Neural progenitor cell (in vitro differentiated cells): ENCODE data around the gene MYOG. TPM values are rescaled to one million over a fixed set of nuclear protein-coding genes. Genes with fewer than 3 reads are reported as not detected.

ENCODE experiments used
- DNase-seq: peaks from one replicate; pipeline ENCODE4 v3.0.0-alpha.2; 2016; ENCODE audit warnings: low spot score
- H2AFZ ChIP-seq: fragments of 200-600 bp; sonication (generic); replicated peaks from 2 replicates; pipeline ENCODE4 v1.6.1; 2016; ENCODE audit warnings: antibody characterized with exemption
- H3F3A ChIP-seq: fragments of 200-600 bp; sonication (generic); 2 replicates; pipeline ENCODE4 v1.6.1; 2016; ENCODE audit warnings: antibody characterized with exemption, low read depth
- H3K27ac ChIP-seq: fragments of 200-600 bp; sonication (generic); 2 replicates; pipeline ENCODE4 v1.5.1; 2016; ENCODE audit warnings: mild to moderate bottlenecking
- H3K27me3 ChIP-seq: fragments of 200-600 bp; sonication (generic); 2 replicates; pipeline ENCODE4 v1.6.1; 2016; ENCODE audit warnings: mild to moderate bottlenecking, moderate library complexity
- H3K36me3 ChIP-seq: fragments of 200-600 bp; sonication (generic); 2 replicates; pipeline ENCODE4 v1.5.1; 2016
- H3K4me1 ChIP-seq: fragments of 200-600 bp; sonication (generic); 2 replicates; pipeline ENCODE4 v1.6.1; 2016; ENCODE audit warnings: mixed run types
- H3K4me2 ChIP-seq: fragments of 200-600 bp; sonication (generic); 2 replicates; pipeline ENCODE4 v1.6.1; 2016
- H3K4me3 ChIP-seq: fragments of 200-600 bp; sonication (generic); 2 replicates; pipeline ENCODE4 v1.5.1; 2016
- H3K79me2 ChIP-seq: fragments of 200-600 bp; sonication (generic); 2 replicates; pipeline ENCODE4 v1.6.1; 2016; ENCODE audit warnings: low read depth
- H3K9ac ChIP-seq: fragments of 200-600 bp; sonication (generic); 2 replicates; pipeline ENCODE4 v1.6.1; 2016
- H3K9me3 ChIP-seq: fragments of 200-600 bp; sonication (generic); 2 replicates; pipeline ENCODE4 v1.5.1; 2016; ENCODE audit warnings: low read depth
- H4K20me1 ChIP-seq: fragments of 200-600 bp; sonication (generic); 2 replicates; pipeline ENCODE4 v1.6.1; 2016; ENCODE audit warnings: low read depth
- H3K27ac Mint-ChIP-seq: 3 replicates; pipeline ENCODE4 v1.8.0; 2021; ENCODE audit warnings: mixed read lengths
- H3K27me3 Mint-ChIP-seq: 2 replicates; pipeline ENCODE4 v1.8.0; 2022; ENCODE audit warnings: low read depth, mild to moderate bottlenecking, inconsistent platforms, moderate library complexity, mixed read lengths; ENCODE audit not compliant: insufficient read depth
- H3K36me3 Mint-ChIP-seq: 3 replicates; pipeline ENCODE4 v1.8.0; 2021; ENCODE audit warnings: mixed read lengths
- H3K4me1 Mint-ChIP-seq: 3 replicates; pipeline ENCODE4 v1.8.0; 2021; ENCODE audit warnings: mixed read lengths
- H3K4me3 Mint-ChIP-seq: 3 replicates; pipeline ENCODE4 v1.8.0; 2021; ENCODE audit warnings: mild to moderate bottlenecking, moderate library complexity, mixed read lengths
- H3K9me3 Mint-ChIP-seq: 3 replicates; pipeline ENCODE4 v1.8.0; 2020; ENCODE audit warnings: mixed read lengths
- CTCF ChIP-seq: fragments of 200-600 bp; sonication (generic); IDR thresholded peaks from 2 replicates; pipeline ENCODE4 v1.5.1; 2017; ENCODE audit warnings: antibody characterized with exemption, mild to moderate bottlenecking
- EZH2 ChIP-seq: fragments of 200-600 bp; sonication (generic); IDR thresholded peaks from 2 replicates; pipeline ENCODE4 v1.6.1; 2017; ENCODE audit warnings: antibody characterized with exemption, mild to moderate bottlenecking, moderate library complexity
- EZH2phosphoT487 ChIP-seq: fragments of 200-600 bp; sonication (generic); IDR thresholded peaks from 2 replicates; pipeline ENCODE4 v1.6.1; 2017; ENCODE audit warnings: antibody characterized with exemption
- total RNA-seq: library from RNA; depleted of rRNA; stranded (reverse); fragments of >200 nt; gene quantifications from 2 replicates; pipeline ENCODE4 v1.2.3, GENCODE V29; 2015; ENCODE audit warnings: low replicate concordance

The MYOG gene
- total RNA-seq, 1 donor from 2014 or later: not detected

- Histone ChIP-seq H4K20me1 (peaks cover 3% of the 10 kb centered on the region), H3K4me1 (peaks cover 16% of the 10 kb centered on the region), H3K9ac (no peak overlapping the region), H2AFZ (no peak overlapping the region), H3K9me3 (no peaks in the 10 kb centered on the region), H3K36me3 (no peaks in the 10 kb centered on the region), H3K27ac (no peak overlapping the region), H3K79me2 (no peaks in the 10 kb centered on the region), H3K4me3 (no peak overlapping the region), H3K27me3 (peaks cover 21% of the 10 kb centered on the region), H3F3A (peaks cover 4% of the 10 kb centered on the region), H3K4me2 (no peak overlapping the region)
- Mint-ChIP-seq H3K4me3 (no peak overlapping the region), H3K27me3 (peaks cover 10% of the 10 kb centered on the region), H3K9me3 (no peaks in the 10 kb centered on the region), H3K4me1 (peaks cover 31% of the 10 kb centered on the region), H3K27ac (no peak overlapping the region), H3K36me3 (no peaks in the 10 kb centered on the region)
- no peak for DNase-seq
- TF ChIP-seq EZH2 (no peak), CTCF (no peak), EZH2phosphoT487 (no peak)
Measured at GRCh38 chr1:203122159-203122558, 36.3 kb upstream of the MYOG start.

- Histone ChIP-seq H3K9ac (no peak overlapping the region), H3K36me3 (no peaks in the 10 kb centered on the region), H2AFZ (no peak overlapping the region), H3K4me1 (peaks cover 9% of the 10 kb centered on the region), H3K4me2 (no peak overlapping the region), H3K27ac (no peak overlapping the region), H3K4me3 (no peak overlapping the region), H3K79me2 (no peaks in the 10 kb centered on the region), H3F3A (no peaks in the 10 kb centered on the region), H4K20me1 (no peaks in the 10 kb centered on the region), H3K9me3 (no peaks in the 10 kb centered on the region), H3K27me3 (peaks cover 21% of the 10 kb centered on the region)
- no peak overlapping the region for H3K27ac Mint-ChIP-seq
- H3K27me3 Mint-ChIP-seq: peaks cover 12% of the 10 kb centered on the region
- peaks cover 23% of the 10 kb centered on the region for H3K4me1 Mint-ChIP-seq
- H3K9me3 Mint-ChIP-seq: no peaks in the 10 kb centered on the region
- H3K36me3 Mint-ChIP-seq: no peaks in the 10 kb centered on the region
- DNase-seq: no peak
- TF ChIP-seq EZH2phosphoT487: no peak
- no peak for TF ChIP-seq EZH2
- TF ChIP-seq CTCF: no peak
- H3K4me3 Mint-ChIP-seq: no peak overlapping the region
Measured at GRCh38 chr1:203121186-203122015, 35.6 kb upstream of the MYOG start.

GRCh38 chr1:203120325-203121153 lies 34.7 kb upstream of the MYOG start:
- Histone ChIP-seq H4K20me1 (no peaks in the 10 kb centered on the region), H3K36me3 (no peaks in the 10 kb centered on the region), H3K27ac (no peak overlapping the region), H3K4me2 (no peak overlapping the region), H3K4me3 (no peak overlapping the region), H2AFZ (no peak overlapping the region), H3K79me2 (no peaks in the 10 kb centered on the region), H3K4me1 (peaks cover 5% of the 10 kb centered on the region), H3F3A (no peaks in the 10 kb centered on the region), H3K9me3 (no peaks in the 10 kb centered on the region), H3K27me3 (peaks cover 29% of the 10 kb centered on the region), H3K9ac (no peak overlapping the region)
- Mint-ChIP-seq H3K27me3 (peaks cover 14% of the 10 kb centered on the region), H3K4me3 (no peak overlapping the region), H3K9me3 (no peaks in the 10 kb centered on the region), H3K36me3 (no peaks in the 10 kb centered on the region), H3K4me1 (peaks cover 15% of the 10 kb centered on the region), H3K27ac (no peak overlapping the region)
- no peak for DNase-seq
- no peak for TF ChIP-seq EZH2
- TF ChIP-seq EZH2phosphoT487: no peak
- TF ChIP-seq CTCF: no peak
